ENCODE data around the gene PKDREJ. TPM values are rescaled to one million over a fixed set of nuclear protein-coding genes. Genes with fewer than 3 reads are reported as not detected.

PKDREJ gene
- total and polyA plus RNA-seq, 2 experiments from 2014 or later = not detected

DNA sequence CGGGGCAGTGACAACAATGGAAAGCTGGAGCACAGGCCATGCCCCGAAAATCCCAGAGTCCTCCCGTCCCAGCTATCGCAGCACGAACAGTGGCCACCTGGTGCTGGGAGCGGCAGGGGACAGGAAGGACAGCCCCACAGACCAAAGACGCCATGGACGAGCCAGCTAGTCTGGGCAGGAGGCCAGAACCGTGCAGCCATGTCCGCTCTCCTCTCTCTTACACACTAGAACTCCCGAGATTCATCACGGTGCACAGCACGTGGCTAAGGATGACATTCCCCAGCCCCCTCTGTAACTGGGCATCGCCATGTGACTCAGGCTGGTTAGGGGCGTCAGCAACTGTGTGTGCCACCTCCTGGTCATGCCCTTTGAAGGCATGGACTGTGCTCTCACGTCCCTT lies 17.6 kb downstream of the PKDREJ start:
- peaks cover 4% of the 10 kb centered on the region for H3K4me1 Mint-ChIP-seq
- no peak overlapping the region for H3K27ac ChIP-seq (ENCODE audit: low read depth)
- no peaks in the 10 kb centered on the region for H4K20me1 ChIP-seq (replicated peaks; ENCODE audit: insufficient read depth)
- no peaks in the 10 kb centered on the region for H3K27me3 ChIP-seq (ENCODE audit: insufficient read depth)
- H3K36me3 ChIP-seq (ENCODE audit: insufficient read depth) = no peaks in the 10 kb centered on the region
- no peak for TF ChIP-seq JUNB (IDR thresholded peaks at IDR 0.05; ENCODE audit: unreplicated experiment)
- TF ChIP-seq, protein P1, sequence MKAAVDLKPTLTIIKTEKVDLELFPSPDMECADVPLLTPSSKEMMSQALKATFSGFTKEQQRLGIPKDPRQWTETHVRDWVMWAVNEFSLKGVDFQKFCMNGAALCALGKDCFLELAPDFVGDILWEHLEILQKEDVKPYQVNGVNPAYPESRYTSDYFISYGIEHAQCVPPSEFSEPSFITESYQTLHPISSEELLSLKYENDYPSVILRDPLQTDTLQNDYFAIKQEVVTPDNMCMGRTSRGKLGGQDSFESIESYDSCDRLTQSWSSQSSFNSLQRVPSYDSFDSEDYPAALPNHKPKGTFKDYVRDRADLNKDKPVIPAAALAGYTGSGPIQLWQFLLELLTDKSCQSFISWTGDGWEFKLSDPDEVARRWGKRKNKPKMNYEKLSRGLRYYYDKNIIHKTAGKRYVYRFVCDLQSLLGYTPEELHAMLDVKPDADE (IDR thresholded peaks at IDR 0.05) = no peak
- no peak for TF ChIP-seq EZH2phosphoT487 (IDR thresholded peaks at IDR 0.05; ENCODE audit: unreplicated experiment)
- TF ChIP-seq, protein P2, sequence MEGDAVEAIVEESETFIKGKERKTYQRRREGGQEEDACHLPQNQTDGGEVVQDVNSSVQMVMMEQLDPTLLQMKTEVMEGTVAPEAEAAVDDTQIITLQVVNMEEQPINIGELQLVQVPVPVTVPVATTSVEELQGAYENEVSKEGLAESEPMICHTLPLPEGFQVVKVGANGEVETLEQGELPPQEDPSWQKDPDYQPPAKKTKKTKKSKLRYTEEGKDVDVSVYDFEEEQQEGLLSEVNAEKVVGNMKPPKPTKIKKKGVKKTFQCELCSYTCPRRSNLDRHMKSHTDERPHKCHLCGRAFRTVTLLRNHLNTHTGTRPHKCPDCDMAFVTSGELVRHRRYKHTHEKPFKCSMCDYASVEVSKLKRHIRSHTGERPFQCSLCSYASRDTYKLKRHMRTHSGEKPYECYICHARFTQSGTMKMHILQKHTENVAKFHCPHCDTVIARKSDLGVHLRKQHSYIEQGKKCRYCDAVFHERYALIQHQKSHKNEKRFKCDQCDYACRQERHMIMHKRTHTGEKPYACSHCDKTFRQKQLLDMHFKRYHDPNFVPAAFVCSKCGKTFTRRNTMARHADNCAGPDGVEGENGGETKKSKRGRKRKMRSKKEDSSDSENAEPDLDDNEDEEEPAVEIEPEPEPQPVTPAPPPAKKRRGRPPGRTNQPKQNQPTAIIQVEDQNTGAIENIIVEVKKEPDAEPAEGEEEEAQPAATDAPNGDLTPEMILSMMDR (conservative IDR thresholded peaks at IDR 0.05; ENCODE audit: low read depth in 2 of 2) = no peak
- TF ChIP-seq EZH2 (IDR thresholded peaks at IDR 0.05; ENCODE audit: low read depth, unreplicated experiment) = no peak
- no peak for TF ChIP-seq POLR2AphosphoS5 (IDR thresholded peaks at IDR 0.05; ENCODE audit: low read depth)
- no peak for TF ChIP-seq ZNF114 (CRISPR knock-in tag; IDR thresholded peaks at IDR 0.05)
- no peak for TF ChIP-seq CREB1 (CRISPR knock-in tag; IDR thresholded peaks at IDR 0.05; ENCODE audit: low read depth)
- no peak for TF ChIP-seq NANOG (IDR thresholded peaks at IDR 0.05; ENCODE audit: borderline replicate concordance)
- TF ChIP-seq, protein P3, sequence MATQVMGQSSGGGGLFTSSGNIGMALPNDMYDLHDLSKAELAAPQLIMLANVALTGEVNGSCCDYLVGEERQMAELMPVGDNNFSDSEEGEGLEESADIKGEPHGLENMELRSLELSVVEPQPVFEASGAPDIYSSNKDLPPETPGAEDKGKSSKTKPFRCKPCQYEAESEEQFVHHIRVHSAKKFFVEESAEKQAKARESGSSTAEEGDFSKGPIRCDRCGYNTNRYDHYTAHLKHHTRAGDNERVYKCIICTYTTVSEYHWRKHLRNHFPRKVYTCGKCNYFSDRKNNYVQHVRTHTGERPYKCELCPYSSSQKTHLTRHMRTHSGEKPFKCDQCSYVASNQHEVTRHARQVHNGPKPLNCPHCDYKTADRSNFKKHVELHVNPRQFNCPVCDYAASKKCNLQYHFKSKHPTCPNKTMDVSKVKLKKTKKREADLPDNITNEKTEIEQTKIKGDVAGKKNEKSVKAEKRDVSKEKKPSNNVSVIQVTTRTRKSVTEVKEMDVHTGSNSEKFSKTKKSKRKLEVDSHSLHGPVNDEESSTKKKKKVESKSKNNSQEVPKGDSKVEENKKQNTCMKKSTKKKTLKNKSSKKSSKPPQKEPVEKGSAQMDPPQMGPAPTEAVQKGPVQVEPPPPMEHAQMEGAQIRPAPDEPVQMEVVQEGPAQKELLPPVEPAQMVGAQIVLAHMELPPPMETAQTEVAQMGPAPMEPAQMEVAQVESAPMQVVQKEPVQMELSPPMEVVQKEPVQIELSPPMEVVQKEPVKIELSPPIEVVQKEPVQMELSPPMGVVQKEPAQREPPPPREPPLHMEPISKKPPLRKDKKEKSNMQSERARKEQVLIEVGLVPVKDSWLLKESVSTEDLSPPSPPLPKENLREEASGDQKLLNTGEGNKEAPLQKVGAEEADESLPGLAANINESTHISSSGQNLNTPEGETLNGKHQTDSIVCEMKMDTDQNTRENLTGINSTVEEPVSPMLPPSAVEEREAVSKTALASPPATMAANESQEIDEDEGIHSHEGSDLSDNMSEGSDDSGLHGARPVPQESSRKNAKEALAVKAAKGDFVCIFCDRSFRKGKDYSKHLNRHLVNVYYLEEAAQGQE (IDR thresholded peaks at IDR 0.05; ENCODE audit: unreplicated experiment) = no peak
- TF ChIP-seq STAT1 (IDR thresholded peaks at IDR 0.05; ENCODE audit: unreplicated experiment) = no peak
- no peak for TF ChIP-seq ZNF331 (CRISPR knock-in tag; IDR thresholded peaks at IDR 0.05; ENCODE audit: low read depth)
- TF ChIP-seq, protein P4, sequence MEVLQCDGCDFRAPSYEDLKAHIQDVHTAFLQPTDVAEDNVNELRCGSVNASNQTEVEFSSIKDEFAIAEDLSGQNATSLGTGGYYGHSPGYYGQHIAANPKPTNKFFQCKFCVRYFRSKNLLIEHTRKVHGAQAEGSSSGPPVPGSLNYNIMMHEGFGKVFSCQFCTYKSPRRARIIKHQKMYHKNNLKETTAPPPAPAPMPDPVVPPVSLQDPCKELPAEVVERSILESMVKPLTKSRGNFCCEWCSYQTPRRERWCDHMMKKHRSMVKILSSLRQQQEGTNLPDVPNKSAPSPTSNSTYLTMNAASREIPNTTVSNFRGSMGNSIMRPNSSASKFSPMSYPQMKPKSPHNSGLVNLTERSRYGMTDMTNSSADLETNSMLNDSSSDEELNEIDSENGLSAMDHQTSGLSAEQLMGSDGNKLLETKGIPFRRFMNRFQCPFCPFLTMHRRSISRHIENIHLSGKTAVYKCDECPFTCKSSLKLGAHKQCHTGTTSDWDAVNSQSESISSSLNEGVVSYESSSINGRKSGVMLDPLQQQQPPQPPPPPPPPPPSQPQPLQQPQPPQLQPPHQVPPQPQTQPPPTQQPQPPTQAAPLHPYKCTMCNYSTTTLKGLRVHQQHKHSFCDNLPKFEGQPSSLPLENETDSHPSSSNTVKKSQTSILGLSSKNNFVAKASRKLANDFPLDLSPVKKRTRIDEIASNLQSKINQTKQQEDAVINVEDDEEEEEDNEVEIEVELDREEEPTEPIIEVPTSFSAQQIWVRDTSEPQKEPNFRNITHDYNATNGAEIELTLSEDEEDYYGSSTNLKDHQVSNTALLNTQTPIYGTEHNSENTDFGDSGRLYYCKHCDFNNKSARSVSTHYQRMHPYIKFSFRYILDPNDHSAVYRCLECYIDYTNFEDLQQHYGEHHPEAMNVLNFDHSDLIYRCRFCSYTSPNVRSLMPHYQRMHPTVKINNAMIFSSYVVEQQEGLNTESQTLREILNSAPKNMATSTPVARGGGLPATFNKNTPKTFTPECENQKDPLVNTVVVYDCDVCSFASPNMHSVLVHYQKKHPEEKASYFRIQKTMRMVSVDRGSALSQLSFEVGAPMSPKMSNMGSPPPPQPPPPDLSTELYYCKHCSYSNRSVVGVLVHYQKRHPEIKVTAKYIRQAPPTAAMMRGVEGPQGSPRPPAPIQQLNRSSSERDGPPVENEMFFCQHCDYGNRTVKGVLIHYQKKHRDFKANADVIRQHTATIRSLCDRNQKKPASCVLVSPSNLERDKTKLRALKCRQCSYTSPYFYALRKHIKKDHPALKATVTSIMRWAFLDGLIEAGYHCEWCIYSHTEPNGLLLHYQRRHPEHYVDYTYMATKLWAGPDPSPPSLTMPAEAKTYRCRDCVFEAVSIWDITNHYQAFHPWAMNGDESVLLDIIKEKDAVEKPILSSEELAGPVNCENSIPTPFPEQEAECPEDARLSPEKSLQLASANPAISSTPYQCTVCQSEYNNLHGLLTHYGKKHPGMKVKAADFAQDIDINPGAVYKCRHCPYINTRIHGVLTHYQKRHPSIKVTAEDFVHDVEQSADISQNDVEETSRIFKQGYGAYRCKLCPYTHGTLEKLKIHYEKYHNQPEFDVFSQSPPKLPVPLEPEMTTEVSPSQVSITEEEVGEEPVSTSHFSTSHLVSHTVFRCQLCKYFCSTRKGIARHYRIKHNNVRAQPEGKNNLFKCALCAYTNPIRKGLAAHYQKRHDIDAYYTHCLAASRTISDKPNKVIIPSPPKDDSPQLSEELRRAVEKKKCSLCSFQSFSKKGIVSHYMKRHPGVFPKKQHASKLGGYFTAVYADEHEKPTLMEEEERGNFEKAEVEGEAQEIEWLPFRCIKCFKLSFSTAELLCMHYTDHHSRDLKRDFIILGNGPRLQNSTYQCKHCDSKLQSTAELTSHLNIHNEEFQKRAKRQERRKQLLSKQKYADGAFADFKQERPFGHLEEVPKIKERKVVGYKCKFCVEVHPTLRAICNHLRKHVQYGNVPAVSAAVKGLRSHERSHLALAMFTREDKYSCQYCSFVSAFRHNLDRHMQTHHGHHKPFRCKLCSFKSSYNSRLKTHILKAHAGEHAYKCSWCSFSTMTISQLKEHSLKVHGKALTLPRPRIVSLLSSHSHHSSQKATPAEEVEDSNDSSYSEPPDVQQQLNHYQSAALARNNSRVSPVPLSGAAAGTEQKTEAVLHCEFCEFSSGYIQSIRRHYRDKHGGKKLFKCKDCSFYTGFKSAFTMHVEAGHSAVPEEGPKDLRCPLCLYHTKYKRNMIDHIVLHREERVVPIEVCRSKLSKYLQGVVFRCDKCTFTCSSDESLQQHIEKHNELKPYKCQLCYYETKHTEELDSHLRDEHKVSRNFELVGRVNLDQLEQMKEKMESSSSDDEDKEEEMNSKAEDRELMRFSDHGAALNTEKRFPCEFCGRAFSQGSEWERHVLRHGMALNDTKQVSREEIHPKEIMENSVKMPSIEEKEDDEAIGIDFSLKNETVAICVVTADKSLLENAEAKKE (CRISPR knock-in tag; IDR thresholded peaks at IDR 0.05) = no peak
- H3K9me3 Mint-ChIP-seq = no peaks in the 10 kb centered on the region
- H3K79me2 ChIP-seq (replicated peaks; ENCODE audit: insufficient read depth) = no peaks in the 10 kb centered on the region
- no peaks in the 10 kb centered on the region for H3K9me2 ChIP-seq (ENCODE audit: insufficient read depth)
- no peak overlapping the region for H3K27ac Mint-ChIP-seq
- no peak overlapping the region for H2AFZ ChIP-seq
- H3K36me3 Mint-ChIP-seq (ENCODE audit: low read depth) = peaks cover 2% of the 10 kb centered on the region; the same call in 1 of the 3 replicates
- DNase-seq (ENCODE audit: low spot score) (no peak), ATAC-seq (no peak)
- peaks cover 8% of the 10 kb centered on the region for H3K27me3 Mint-ChIP-seq (ENCODE audit: insufficient read depth, low read depth, poor library complexity)
- H3K4me3 Mint-ChIP-seq = no peak overlapping the region
- H3F3A ChIP-seq (replicated peaks; ENCODE audit: low read depth) = no peaks in the 10 kb centered on the region
- H3K4me3 ChIP-seq = no peak overlapping the region
- H3K4me2 ChIP-seq = no peak overlapping the region
- no peaks in the 10 kb centered on the region for H3K4me1 ChIP-seq (ENCODE audit: insufficient read depth)

Measured in GM23338 (cell line).